HG02852 (cell line): ENCODE data around the gene FSTL5.

ENCODE experiments used
- ATAC-seq: cut with Tn5 transposase; IDR thresholded peaks from one replicate; pipeline ENCODE4 v1.9.1; 2021; ENCODE audit warnings: mild to moderate bottlenecking, moderate library complexity; ENCODE audit not compliant: unreplicated experiment

The FSTL5 gene

DNA sequence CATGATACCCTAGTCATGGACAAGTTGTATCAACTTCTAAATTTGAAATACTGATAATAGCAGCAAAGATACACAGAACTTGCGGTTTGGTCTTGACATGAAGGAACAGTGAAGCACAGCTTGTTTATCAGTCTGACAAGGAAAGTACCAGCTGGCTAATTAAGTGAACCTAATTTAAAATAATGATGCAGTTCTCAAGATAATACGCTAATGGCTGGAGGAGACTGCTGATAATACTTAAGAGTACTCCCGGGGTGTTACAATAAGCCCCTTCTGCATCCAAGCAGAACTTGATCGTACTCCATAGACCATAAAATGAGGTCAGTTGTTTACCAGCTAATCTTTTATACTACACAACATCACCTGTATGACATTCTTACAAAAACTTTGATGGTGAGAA is 697.5 kb downstream of the FSTL5 start:
- ATAC-seq = no peak

GRCh38 chr4:161463436-161463835 is 700.4 kb downstream of the FSTL5 start:
- no peak for ATAC-seq

DNA sequence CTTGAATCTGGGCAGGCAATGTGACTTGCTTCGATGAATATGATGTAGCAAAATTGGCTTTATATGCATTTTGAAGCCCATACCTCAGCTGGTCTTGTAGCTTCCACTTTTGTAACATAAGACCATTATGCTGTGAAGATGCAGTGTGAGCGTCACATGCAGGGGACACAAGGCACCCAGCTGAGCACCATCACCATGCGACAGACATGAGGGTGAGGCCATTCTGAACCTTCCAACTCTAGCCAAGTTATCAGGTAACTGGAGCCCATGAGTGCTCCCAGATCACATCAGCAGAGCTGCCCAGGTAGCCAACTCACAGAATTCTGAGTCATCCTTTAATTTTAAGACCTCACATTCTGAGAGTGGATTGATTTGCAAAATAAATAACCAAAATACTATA is 705.9 kb downstream of the FSTL5 start:
- ATAC-seq = no peak

DNA sequence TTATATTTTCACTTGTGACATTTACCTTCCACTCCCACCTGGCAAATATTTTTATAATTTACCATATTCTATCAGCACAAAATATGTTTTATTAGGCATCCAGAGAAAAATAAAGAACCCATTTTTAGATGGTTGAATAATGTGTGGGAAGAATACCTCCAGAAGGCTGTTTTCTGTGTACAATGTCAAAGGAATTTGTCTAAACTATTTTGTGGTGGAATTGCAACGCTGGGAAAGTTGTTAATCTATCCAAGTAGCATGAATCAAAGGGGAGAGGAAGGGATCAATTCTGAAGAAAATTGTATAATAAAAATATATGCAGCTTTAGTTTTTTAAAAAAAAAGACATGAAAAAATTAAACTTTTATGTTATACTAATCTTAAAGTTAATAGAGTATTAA is 706.5 kb downstream of the FSTL5 start:
- ATAC-seq = no peak

DNA sequence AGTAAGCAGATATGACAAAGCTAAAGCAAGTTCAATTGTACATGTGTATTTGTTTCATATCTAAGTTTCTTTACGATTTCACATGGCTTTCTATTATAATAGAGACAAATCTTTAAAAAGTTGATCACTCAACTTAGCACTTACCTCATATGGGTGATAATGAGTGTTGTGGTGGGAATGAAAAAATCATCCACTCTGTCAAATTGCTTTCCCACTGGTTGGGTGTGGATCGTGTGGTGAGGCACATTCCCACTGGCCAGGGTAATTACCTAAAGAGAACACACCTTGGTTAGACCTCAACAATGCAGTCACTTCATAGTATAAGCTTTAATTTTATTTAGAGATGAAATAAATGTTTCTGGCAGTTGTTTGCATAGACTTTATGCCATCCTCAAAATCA is 708.9 kb downstream of the FSTL5 start:
- ATAC-seq = no peak

DNA sequence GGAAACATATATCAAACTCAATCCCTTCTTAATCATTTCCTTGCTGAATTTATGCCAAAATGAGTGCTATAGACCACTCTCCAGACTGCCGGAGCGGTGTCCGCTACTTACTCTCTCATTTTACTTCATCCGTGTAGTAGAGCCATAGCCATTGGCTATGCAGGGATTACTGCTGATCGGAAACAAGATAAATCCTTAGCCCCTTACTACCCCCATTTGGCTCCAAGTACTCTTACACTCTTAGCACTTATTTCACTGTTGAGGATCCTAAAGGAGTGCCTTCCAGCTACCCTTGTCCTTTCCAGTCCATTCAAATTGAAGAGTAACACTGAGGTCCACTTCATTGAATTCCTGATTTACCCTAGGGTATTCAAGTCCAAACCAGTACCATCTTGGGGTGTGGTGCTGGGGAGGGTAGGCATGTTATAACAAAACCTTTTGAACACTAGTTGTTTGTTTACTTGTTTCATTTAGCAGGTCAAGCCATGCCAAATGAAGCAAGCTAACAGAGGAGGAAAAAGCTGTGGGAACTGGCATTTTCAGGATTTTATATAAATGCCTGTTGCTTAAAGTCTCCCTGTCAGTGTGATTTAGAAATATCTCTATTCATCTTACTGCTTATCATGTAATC is 715.1 kb downstream of the FSTL5 start:
- no peak for ATAC-seq

GRCh38 chr4:161444626-161445025 is 719.2 kb downstream of the FSTL5 start:
- ATAC-seq = no peak

DNA sequence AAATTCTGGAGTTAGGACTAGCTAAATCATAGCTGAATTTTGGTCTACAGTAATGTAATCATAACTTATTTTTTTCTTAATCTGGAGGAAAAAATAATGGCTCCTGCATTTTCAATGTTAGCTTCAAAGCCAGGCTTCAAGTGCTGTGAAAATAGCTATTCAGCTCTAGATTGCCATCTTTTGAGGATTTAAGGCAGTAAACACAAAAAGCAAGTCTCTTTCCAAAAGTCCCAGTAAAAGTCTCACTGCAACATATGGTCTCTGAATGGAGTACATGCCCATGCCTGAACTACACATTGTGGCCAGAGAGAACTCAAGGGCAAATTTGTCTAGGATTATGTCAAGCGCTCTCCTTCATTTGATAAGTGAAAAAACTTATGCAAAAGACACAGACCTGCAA is 720.9 kb downstream of the FSTL5 start:
- ATAC-seq = no peak

GRCh38 chr4:161438096-161438495 is 725.7 kb downstream of the FSTL5 start:
- no peak for ATAC-seq

DNA sequence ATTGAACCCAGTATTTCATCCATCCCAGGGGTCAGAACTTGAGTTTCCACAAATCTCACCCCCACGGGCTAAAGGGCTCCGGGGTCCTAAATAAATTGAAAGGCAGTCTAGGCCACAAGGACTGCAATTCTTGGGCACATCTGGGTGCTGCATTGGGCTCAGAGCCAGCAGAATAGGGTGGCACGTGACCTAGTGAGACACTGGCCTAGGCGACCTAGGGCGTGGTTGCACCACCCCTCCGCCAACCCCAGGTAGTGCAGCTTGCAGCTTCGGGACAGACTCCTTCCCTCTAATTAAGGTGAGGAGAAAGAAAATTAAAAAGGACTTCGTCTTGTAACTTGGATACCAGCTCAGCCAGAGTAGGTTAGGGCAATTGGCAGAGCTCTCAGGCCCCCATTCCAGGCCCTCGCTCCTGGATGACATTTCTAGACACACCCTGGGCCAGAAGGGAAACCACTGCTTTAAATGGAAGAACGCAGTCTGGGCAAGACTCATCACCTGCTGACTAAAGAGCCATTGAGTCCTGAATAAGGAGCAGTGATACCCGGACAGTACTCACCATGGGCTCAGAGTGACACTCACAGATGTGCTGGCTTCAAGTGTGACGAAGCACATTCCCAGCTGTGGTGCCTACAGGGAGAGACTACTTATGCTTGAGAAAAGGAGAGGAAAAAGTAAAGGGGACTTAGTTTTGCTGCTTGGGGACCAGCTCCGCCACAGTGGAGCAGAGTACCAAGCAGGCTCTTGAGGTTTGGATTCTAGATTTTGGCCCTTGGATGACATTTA is 735.4 kb downstream of the FSTL5 start:
- no peak for ATAC-seq

DNA sequence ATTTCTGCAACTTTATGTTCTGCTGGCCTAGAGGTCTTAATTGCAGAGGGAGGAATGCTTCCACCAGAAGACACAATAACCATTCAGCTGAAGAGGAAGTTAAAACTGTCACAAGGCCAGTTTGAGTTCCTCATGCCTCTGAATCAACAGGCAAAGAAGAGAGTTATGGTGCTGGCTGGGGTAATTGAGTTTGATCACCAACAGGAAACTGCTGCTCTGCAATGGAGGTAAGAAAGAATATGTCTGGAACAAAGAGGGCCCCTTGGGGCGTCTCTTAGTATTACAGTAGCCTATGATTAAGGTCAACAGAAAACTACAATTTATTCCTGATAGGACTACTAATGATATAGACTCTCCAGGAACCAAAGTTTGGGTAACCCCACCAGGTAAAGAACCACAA is 744.0 kb downstream of the FSTL5 start:
- ATAC-seq = peak; percentile 52

- ATAC-seq = no peak
Measured at GRCh38 chr4:161411901-161412300, 751.9 kb downstream of the FSTL5 start.

- ATAC-seq = no peak
Measured at GRCh38 chr4:161404346-161405110, 759.3 kb downstream of the FSTL5 start.

DNA sequence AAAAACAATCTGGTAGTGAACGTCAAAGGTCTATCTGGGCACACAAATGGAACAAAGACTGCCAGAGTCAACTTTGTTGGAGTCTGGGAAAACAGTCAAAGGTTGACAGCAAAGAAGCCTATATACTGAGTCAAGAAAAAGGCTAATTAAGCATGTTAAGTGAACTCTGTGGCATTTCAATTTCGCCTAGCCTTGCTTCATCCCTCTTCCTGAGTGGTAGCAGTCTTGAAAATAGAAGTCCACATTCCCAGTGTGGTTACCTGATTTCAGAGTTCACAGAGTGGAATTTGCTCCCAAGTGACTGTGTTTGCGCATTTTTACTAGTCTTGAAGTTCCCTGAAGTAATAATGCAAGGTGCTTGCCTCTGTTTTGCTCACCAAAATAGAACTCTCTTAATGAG is 760.0 kb downstream of the FSTL5 start:
- ATAC-seq = no peak

DNA sequence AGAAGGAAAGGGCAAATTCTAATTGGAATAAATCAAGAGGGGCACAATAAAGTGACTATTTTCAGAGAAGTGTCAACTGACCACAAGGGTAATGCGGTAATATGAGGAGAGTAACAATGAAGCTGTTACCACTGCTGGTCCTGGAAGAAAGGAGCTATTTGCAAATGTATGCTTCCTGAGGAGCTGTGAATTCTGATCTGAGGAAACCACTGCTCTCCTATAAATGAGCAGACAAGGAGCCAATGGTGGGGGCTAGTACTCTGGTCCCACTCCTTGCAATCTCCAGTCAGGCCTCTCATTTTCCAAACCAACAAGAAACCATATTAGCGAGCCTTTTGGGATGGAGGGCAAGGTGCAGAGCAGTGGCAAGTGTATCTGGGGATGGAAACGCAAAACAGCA is 770.2 kb downstream of the FSTL5 start:
- ATAC-seq = no peak

- ATAC-seq = no peak
Measured at GRCh38 chr4:161382655-161383054, 781.1 kb downstream of the FSTL5 start.

- ATAC-seq = no peak
Measured at GRCh38 chr4:161376275-161376674, 787.5 kb downstream of the FSTL5 start.

GRCh38 chr4:161364681-161365080 is 799.1 kb downstream of the FSTL5 start:
- no peak for ATAC-seq

GRCh38 chr4:161360982-161361381 is 802.8 kb downstream of the FSTL5 start:
- no peak for ATAC-seq

- no peak for ATAC-seq
Measured at GRCh38 chr4:161359491-161359890, 804.3 kb downstream of the FSTL5 start.

DNA sequence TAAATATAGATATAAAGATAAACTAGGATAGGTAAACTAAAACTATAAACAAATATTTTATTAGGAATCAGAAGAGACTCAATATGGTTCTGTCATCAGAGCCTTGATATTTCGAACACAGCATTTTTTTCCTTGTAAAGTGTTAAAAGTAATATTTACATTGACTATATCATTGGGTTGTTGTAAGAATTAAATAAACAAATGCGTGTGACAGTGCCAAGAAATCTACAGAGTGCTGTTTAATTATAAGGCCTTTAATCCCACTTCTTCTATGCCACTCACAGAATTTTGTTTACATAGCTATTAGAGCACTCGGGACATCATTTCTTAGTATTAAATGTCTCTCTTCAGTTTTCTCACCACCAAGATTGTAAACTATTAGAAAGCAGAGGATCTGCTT is 807.4 kb downstream of the FSTL5 start:
- no peak for ATAC-seq

GRCh38 chr4:161350946-161351345 is 812.9 kb downstream of the FSTL5 start:
- no peak for ATAC-seq
